Hepatocyte (in vitro differentiated cells): Measurements from ENCODE around the gene BTBD19.

Experiments
- EZH2 ChIP-seq: fragments of 200-600 bp; sonication (generic); IDR thresholded peaks from 2 replicates; pipeline ENCODE4 v1.6.1; 2016; ENCODE audit warnings: antibody characterized with exemption, mild to moderate bottlenecking, borderline replicate concordance
- TF ChIP-seq, protein P1 (sequence below): fragments of 200-600 bp; sonication (generic); IDR thresholded peaks from 2 replicates; pipeline ENCODE4 v1.5.1; 2016; ENCODE audit warnings: antibody characterized with exemption, mild to moderate bottlenecking; ENCODE audit not compliant: poor library complexity

DNA sequence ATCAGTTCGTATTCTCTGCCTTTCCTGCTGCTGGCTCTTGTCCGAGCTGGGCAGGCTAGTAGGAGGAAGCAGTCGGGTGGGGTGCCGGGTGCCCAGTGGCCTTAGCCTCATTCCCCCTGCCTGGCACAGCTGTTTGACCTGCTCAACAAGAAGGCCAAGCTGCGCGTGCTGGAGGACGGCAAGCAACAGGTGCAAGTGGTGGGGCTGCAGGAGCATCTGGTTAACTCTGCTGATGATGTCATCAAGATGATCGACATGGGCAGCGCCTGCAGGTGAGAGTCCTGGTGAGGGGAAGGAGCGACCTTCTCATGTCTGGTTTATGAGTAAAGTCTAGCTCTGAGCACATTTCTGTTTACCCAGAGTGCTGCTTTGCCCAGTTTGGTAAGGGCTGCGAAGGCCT is 49.2 kb upstream of the BTBD19 start:
- TF ChIP-seq, protein P1, sequence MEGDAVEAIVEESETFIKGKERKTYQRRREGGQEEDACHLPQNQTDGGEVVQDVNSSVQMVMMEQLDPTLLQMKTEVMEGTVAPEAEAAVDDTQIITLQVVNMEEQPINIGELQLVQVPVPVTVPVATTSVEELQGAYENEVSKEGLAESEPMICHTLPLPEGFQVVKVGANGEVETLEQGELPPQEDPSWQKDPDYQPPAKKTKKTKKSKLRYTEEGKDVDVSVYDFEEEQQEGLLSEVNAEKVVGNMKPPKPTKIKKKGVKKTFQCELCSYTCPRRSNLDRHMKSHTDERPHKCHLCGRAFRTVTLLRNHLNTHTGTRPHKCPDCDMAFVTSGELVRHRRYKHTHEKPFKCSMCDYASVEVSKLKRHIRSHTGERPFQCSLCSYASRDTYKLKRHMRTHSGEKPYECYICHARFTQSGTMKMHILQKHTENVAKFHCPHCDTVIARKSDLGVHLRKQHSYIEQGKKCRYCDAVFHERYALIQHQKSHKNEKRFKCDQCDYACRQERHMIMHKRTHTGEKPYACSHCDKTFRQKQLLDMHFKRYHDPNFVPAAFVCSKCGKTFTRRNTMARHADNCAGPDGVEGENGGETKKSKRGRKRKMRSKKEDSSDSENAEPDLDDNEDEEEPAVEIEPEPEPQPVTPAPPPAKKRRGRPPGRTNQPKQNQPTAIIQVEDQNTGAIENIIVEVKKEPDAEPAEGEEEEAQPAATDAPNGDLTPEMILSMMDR, result no peak
- TF ChIP-seq EZH2, result no peak
